Glutamatergic neuron (in vitro differentiated cells): Measurements from ENCODE around the gene STOM. TPM values are rescaled to one million over a fixed set of nuclear protein-coding genes. Genes with fewer than 3 reads are reported as not detected.

Experiments used
- DNase-seq: peaks from one replicate; pipeline ENCODE4 v3.0.0; 2022
- H3K27ac Mint-ChIP-seq: one replicate; pipeline ENCODE4 v1.8.0; 2020; ENCODE audit warnings: mild to moderate bottlenecking, mixed read lengths, inconsistent platforms; ENCODE audit not compliant: unreplicated experiment
- H3K27me3 Mint-ChIP-seq: one replicate; pipeline ENCODE4 v1.8.0; 2020; ENCODE audit warnings: mild to moderate bottlenecking, moderate library complexity, mixed read lengths, inconsistent platforms; ENCODE audit not compliant: unreplicated experiment
- H3K36me3 Mint-ChIP-seq: one replicate; pipeline ENCODE4 v1.8.0; 2020; ENCODE audit warnings: mild to moderate bottlenecking, mixed read lengths, inconsistent platforms; ENCODE audit not compliant: unreplicated experiment
- H3K4me1 Mint-ChIP-seq: one replicate; pipeline ENCODE4 v1.8.0; 2020; ENCODE audit warnings: mild to moderate bottlenecking, low read depth, mixed read lengths, inconsistent platforms; ENCODE audit not compliant: unreplicated experiment
- H3K4me3 Mint-ChIP-seq: one replicate; pipeline ENCODE4 v1.8.0; 2020; ENCODE audit warnings: mild to moderate bottlenecking, mixed read lengths, inconsistent platforms; ENCODE audit not compliant: unreplicated experiment
- H3K9me3 Mint-ChIP-seq: one replicate; pipeline ENCODE4 v1.8.0; 2020; ENCODE audit warnings: mild to moderate bottlenecking, moderate library complexity, mixed read lengths, inconsistent platforms; ENCODE audit not compliant: unreplicated experiment
- CTCF ChIP-seq: fragments of 200-600 bp; sonication (generic); IDR thresholded peaks from one replicate; pipeline ENCODE4 v1.5.0; 2021; ENCODE audit not compliant: partially characterized antibody, unreplicated experiment
- total RNA-seq: library from RNA; stranded (reverse); fragmentation: NEBNext Ultra II Directional; extraction: Animal tissue kit (Norgen Biotek cat#: 25700); gene quantifications from one replicate; pipeline ENCODE4 v1.2.1, GENCODE V29; 2021; ENCODE audit not compliant: unreplicated experiment

The STOM gene
- total RNA-seq, 1 donor from 2014 or later = 2.0 TPM

- Mint-ChIP-seq H3K9me3 (no peaks in the 10 kb centered on the region), H3K4me1 (no peaks in the 10 kb centered on the region), H3K4me3 (no peak overlapping the region), H3K27ac (no peak overlapping the region), H3K27me3 (no peaks in the 10 kb centered on the region), H3K36me3 (no peaks in the 10 kb centered on the region)
- TF ChIP-seq CTCF = no peak
- no peak for DNase-seq
Observed at GRCh38 chr9:121357011-121357410, 13.0 kb downstream of the STOM start.

- Mint-ChIP-seq H3K4me3 (no peak overlapping the region), H3K4me1 (no peaks in the 10 kb centered on the region), H3K9me3 (no peaks in the 10 kb centered on the region), H3K36me3 (no peaks in the 10 kb centered on the region), H3K27ac (no peak overlapping the region), H3K27me3 (no peaks in the 10 kb centered on the region)
- no peak for TF ChIP-seq CTCF
- no peak for DNase-seq
Observed at GRCh38 chr9:121354762-121355161, 15.3 kb downstream of the STOM start.

- Mint-ChIP-seq H3K27ac (no peak overlapping the region), H3K4me1 (no peaks in the 10 kb centered on the region)
- no peak for TF ChIP-seq CTCF
Observed at GRCh38 chr9:121354141-121354540, 15.9 kb downstream of the STOM start.

GRCh38 chr9:121353241-121354061 lies 16.6 kb downstream of the STOM start:
- H3K9me3 Mint-ChIP-seq = no peaks in the 10 kb centered on the region
- no peaks in the 10 kb centered on the region for H3K27me3 Mint-ChIP-seq
- H3K36me3 Mint-ChIP-seq = no peaks in the 10 kb centered on the region
- no peak overlapping the region for H3K4me3 Mint-ChIP-seq
- DNase-seq = no peak
- H3K27ac Mint-ChIP-seq = no peak overlapping the region
- no peak for TF ChIP-seq CTCF
- H3K4me1 Mint-ChIP-seq = no peaks in the 10 kb centered on the region

More at GRCh38 chr9:121354141-121354540, 15.9 kb downstream of the STOM start:
- no peak for DNase-seq
- H3K4me3 Mint-ChIP-seq = no peak overlapping the region
- H3K9me3 Mint-ChIP-seq = no peaks in the 10 kb centered on the region
- no peaks in the 10 kb centered on the region for H3K27me3 Mint-ChIP-seq
- no peaks in the 10 kb centered on the region for H3K36me3 Mint-ChIP-seq

- TF ChIP-seq CTCF = no peak
- no peaks in the 10 kb centered on the region for H3K36me3 Mint-ChIP-seq
- H3K9me3 Mint-ChIP-seq = peaks cover 2% of the 10 kb centered on the region
- H3K27ac Mint-ChIP-seq = no peak overlapping the region
- H3K4me1 Mint-ChIP-seq = no peaks in the 10 kb centered on the region
- H3K4me3 Mint-ChIP-seq = no peak overlapping the region
- no peaks in the 10 kb centered on the region for H3K27me3 Mint-ChIP-seq
- DNase-seq = no peak
Observed at GRCh38 chr9:121350993-121351561, 19.0 kb downstream of the STOM start.
